SK-N-SH treated with all-trans-retinoic acid at 6 μM for 48 hours (cell line): ENCODE measurements around the gene KPNA5.

Experiments
- PATZ1 ChIP-seq: fragments of 250-450 bp; sonication (Bioruptor Pico); IDR thresholded peaks from 2 replicates; pipeline ENCODE4 v1.8.0; 2020; ENCODE audit warnings: mild to moderate bottlenecking, moderate library complexity, borderline replicate concordance
- PPARA ChIP-seq: fragments of 250-450 bp; sonication (Bioruptor Pico); IDR thresholded peaks from 2 replicates; pipeline ENCODE4 v1.5.0; 2020; ENCODE audit warnings: mild to moderate bottlenecking, borderline replicate concordance
- SNAI2 ChIP-seq: fragments of 250-450 bp; sonication (Bioruptor Pico); IDR thresholded peaks from 2 replicates; pipeline ENCODE4 v1.5.0; 2020; ENCODE audit warnings: mild to moderate bottlenecking, moderate library complexity
- TCF4 ChIP-seq: fragments of 250-450 bp; sonication (Bioruptor Pico); IDR thresholded peaks from 2 replicates; pipeline ENCODE4 v1.8.0; 2021; ENCODE audit warnings: mild to moderate bottlenecking, moderate library complexity, borderline replicate concordance
- TSHZ2 ChIP-seq: fragments of 250-450 bp; sonication (Bioruptor Pico); IDR thresholded peaks from 2 replicates; pipeline ENCODE4 v1.5.0; 2020; ENCODE audit warnings: mild to moderate bottlenecking, moderate library complexity
- ZC3H10 ChIP-seq: fragments of 250-450 bp; sonication (Bioruptor Pico); IDR thresholded peaks from 2 replicates; pipeline ENCODE4 v1.5.1; 2021; ENCODE audit warnings: mild to moderate bottlenecking, moderate library complexity
- ZNF565 ChIP-seq: fragments of 450-650 bp; formaldehyde crosslinking; conservative IDR thresholded peaks from 2 replicates; pipeline ENCODE4 v1.5.0; 2020; ENCODE audit warnings: low read depth, mild to moderate bottlenecking, moderate library complexity
- TF ChIP-seq, protein P1 (sequence below): fragments of 250-450 bp; sonication (Bioruptor Pico); IDR thresholded peaks from 2 replicates; pipeline ENCODE4 v1.8.0; 2021; ENCODE audit warnings: low read depth, mild to moderate bottlenecking, moderate library complexity, borderline replicate concordance

GRCh38 chr6:116666869-116667268 lies 14.1 kb upstream of the KPNA5 start:
- TF ChIP-seq SNAI2 (CRISPR knock-in tag) (no peak), PPARA (no peak), ZC3H10 (CRISPR knock-in tag) (no peak), PATZ1 (no peak), TCF4 (CRISPR knock-in tag) (no peak), TSHZ2 (no peak), ZNF565 (CRISPR knock-in tag) (no peak)
- TF ChIP-seq, protein P1, sequence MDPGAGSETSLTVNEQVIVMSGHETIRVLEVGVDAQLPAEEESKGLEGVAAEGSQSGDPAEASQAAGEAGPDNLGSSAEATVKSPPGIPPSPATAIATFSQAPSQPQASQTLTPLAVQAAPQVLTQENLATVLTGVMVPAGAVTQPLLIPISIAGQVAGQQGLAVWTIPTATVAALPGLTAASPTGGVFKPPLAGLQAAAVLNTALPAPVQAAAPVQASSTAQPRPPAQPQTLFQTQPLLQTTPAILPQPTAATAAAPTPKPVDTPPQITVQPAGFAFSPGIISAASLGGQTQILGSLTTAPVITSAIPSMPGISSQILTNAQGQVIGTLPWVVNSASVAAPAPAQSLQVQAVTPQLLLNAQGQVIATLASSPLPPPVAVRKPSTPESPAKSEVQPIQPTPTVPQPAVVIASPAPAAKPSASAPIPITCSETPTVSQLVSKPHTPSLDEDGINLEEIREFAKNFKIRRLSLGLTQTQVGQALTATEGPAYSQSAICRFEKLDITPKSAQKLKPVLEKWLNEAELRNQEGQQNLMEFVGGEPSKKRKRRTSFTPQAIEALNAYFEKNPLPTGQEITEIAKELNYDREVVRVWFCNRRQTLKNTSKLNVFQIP = no peak
